NB4 (cell line): Measurements from ENCODE around the gene MED1.
"Not testable (repeated sequence)": the region's sequence is repeated elsewhere in the genome, so short reads cannot be mapped to it uniquely, and the experiment has no call there.

Source experiments
- CTCF ChIP-seq: IDR thresholded peaks from one replicate; pipeline ENCODE4 v1.5.1; 2012; ENCODE audit warnings: low read depth, low read length
- MAX ChIP-seq: IDR thresholded peaks from 2 replicates; pipeline ENCODE4 v1.6.1; 2011; ENCODE audit warnings: low read depth, low read length
- MYC ChIP-seq: IDR thresholded peaks from 2 replicates; pipeline ENCODE4 v1.6.1; 2011; ENCODE audit warnings: low read depth, low read length
- POLR2A ChIP-seq: IDR thresholded peaks from 2 replicates; pipeline ENCODE4 v1.6.1; 2011; ENCODE audit warnings: mild to moderate bottlenecking; ENCODE audit not compliant: insufficient read length; ENCODE audit errors: extremely low read depth

- TF ChIP-seq CTCF, POLR2A, MAX, MYC: not testable (repeated sequence)
Observed at GRCh38 chr17:39464639-39465181, 13.6 kb upstream of the MED1 start.
